Liver (tissue), 3 donors: ENCODE results near the gene NCOA3.

ENCODE experiments used
- CTCF ChIP-seq: fragments of 150-350 bp; IDR thresholded peaks from 2 replicates; pipeline ENCODE4 v1.5.1; 2017; ENCODE audit warnings: improper control_type of control experiment, low read depth, low read length; ENCODE audit not compliant: missing input control
- FOXA1 ChIP-seq: IDR thresholded peaks from 2 replicates; pipeline ENCODE4 v1.6.1; 2016; ENCODE audit warnings: antibody characterized with exemption
- GABPA ChIP-seq, 2 donors: IDR thresholded peaks in 1 of 2; conservative IDR thresholded peaks in 1 of 2; 2 replicates each; pipeline ENCODE4 v1.6.1; 2016; ENCODE audit warnings: antibody characterized with exemption in 2 of 2, mild to moderate bottlenecking in 1 of 2, moderate library complexity in 1 of 2
- SP1 ChIP-seq: IDR thresholded peaks from 2 replicates; pipeline ENCODE4 v1.6.1; 2018; ENCODE audit warnings: antibody characterized with exemption, mild to moderate bottlenecking
- TAF1 ChIP-seq: conservative IDR thresholded peaks from 2 replicates; pipeline ENCODE4 v1.6.1; 2016; ENCODE audit warnings: antibody characterized with exemption, mild to moderate bottlenecking
- TF ChIP-seq, protein P1 (sequence below): IDR thresholded peaks from 2 replicates; pipeline ENCODE4 v1.6.1; 2016; ENCODE audit warnings: antibody characterized with exemption, mild to moderate bottlenecking
- TF ChIP-seq, protein P2 (sequence below): IDR thresholded peaks from 2 replicates; pipeline ENCODE4 v1.6.1; 2016; ENCODE audit warnings: antibody characterized with exemption
- donor health status: healthy.
- donor health status: healthy.

GRCh38 chr20:47597090-47597489 is 95.4 kb downstream of the NCOA3 start:
- TF ChIP-seq, protein P1, sequence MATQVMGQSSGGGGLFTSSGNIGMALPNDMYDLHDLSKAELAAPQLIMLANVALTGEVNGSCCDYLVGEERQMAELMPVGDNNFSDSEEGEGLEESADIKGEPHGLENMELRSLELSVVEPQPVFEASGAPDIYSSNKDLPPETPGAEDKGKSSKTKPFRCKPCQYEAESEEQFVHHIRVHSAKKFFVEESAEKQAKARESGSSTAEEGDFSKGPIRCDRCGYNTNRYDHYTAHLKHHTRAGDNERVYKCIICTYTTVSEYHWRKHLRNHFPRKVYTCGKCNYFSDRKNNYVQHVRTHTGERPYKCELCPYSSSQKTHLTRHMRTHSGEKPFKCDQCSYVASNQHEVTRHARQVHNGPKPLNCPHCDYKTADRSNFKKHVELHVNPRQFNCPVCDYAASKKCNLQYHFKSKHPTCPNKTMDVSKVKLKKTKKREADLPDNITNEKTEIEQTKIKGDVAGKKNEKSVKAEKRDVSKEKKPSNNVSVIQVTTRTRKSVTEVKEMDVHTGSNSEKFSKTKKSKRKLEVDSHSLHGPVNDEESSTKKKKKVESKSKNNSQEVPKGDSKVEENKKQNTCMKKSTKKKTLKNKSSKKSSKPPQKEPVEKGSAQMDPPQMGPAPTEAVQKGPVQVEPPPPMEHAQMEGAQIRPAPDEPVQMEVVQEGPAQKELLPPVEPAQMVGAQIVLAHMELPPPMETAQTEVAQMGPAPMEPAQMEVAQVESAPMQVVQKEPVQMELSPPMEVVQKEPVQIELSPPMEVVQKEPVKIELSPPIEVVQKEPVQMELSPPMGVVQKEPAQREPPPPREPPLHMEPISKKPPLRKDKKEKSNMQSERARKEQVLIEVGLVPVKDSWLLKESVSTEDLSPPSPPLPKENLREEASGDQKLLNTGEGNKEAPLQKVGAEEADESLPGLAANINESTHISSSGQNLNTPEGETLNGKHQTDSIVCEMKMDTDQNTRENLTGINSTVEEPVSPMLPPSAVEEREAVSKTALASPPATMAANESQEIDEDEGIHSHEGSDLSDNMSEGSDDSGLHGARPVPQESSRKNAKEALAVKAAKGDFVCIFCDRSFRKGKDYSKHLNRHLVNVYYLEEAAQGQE, result no peak
- TF ChIP-seq FOXA1, result no peak
- no peak for TF ChIP-seq CTCF
- no peak for TF ChIP-seq GABPA (IDR thresholded peaks at IDR 0.05 in 1 of 2, conservative IDR thresholded peaks at IDR 0.05 in 1 of 2)
- TF ChIP-seq, protein P2, sequence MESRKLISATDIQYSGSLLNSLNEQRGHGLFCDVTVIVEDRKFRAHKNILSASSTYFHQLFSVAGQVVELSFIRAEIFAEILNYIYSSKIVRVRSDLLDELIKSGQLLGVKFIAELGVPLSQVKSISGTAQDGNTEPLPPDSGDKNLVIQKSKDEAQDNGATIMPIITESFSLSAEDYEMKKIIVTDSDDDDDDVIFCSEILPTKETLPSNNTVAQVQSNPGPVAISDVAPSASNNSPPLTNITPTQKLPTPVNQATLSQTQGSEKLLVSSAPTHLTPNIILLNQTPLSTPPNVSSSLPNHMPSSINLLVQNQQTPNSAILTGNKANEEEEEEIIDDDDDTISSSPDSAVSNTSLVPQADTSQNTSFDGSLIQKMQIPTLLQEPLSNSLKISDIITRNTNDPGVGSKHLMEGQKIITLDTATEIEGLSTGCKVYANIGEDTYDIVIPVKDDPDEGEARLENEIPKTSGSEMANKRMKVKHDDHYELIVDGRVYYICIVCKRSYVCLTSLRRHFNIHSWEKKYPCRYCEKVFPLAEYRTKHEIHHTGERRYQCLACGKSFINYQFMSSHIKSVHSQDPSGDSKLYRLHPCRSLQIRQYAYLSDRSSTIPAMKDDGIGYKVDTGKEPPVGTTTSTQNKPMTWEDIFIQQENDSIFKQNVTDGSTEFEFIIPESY, result no peak
- no peak for TF ChIP-seq SP1
- no peak for TF ChIP-seq TAF1
